ENCODE data around the gene MSH5. TPM values are rescaled to one million over a fixed set of nuclear protein-coding genes. Genes with fewer than 3 reads are reported as not detected.
"Not testable (repeated sequence)": the region's sequence is repeated elsewhere in the genome, so short reads cannot be mapped to it uniquely, and the experiment has no call there.

Gene MSH5
- total RNA-seq, 1 donor from 2014 or later: 7.1 TPM

DNA sequence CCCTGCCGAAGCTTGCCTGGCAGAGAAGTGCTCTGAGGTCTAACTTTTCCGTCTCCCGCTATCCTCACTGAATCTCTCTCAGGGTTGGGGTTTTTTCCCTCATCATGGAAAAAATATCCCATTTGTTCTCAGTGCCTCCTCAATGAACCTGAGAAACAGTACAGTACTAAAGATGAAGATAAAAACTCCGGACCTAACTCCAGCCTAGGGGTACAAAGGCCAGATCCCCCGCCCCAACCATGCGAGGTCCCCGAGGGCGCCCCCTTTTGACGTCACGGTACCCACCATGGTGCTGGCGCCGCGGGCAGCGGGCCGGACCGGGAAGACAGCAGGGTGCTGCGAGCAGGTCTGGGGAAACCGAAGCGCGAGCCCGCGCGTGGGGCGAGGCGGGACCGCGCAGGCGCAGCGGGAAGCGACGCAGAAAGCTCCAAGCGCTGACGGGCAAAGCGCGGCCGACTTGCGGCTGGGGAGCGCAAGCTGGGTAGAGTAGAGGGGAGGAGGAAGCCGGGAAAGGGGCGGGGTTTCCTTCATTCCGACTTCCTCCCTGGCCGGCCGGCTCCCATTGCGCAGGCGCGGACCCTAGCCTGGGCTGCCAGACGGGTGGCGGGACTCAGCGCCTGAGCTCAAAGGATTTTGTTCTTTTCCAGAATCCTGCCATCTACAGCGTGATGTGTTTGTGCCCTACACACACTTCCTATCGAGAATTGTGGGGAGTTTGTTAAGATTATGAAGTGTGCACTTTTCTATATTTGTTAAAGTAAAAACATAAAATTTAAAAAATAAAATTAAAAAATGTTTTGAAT is 66.9 kb downstream of the MSH5 start, which contains the start of gene LSM2:
Gene LSM2, minus strand, starts transcription at position 497 of the 803 bp plus-strand sequence. Its CDS starts 209 bp downstream, at position 288.
- peak; percentile 97 for DNase-seq

DNA sequence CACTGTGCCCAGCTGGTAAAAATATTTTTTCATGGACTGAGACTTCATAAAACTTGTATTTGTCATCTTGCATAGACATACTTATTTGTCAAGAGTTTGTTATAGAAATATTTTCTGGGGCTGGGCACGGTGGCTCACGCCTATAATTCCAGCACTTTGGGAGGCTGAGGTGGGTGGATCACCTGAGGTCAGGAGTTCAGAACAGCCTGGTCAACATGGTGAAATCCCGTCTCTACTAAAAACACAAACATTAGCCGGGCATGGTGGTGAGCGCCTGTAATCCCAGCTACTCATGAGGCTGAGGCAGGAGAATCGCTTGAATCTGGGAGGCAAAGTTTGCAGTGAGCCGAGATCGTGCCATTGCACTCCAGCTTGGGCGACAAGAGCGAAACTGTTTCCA is 68.8 kb downstream of the MSH5 start:
- not testable (repeated sequence) for DNase-seq

DNA sequence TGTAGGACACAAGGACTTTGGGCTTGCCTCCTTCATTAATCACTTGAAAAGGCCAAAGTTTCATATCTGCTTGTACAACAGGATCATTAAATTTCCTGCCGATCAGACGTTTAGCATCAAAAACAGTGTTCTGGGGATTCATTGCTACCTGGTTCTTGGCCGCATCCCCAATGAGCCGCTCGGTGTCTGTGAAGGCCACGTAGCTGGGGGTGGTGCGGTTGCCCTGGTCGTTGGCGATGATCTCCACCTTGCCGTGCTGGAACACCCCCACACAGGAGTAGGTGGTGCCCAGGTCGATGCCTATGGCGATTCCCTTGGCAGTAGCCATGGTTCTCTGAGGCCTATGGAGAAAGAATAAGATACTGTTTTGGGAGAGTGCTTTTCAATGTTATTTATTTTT is 71.8 kb downstream of the MSH5 start:
- no peak for DNase-seq

Other genes starting within 250 kb of the MSH5 start
- 14.5 and 29.3 TPM in 2 replicates for gene MICB, start 241.9 kb upstream of the MSH5 start, total RNA-seq
- gene MCCD1, start 211.0 kb upstream of the MSH5 start, total RNA-seq: not detected in 2 replicates
- gene DDX39B, start 198.0 kb upstream of the MSH5 start, total RNA-seq: 308 and 381 TPM in 2 replicates
- 0.19 and 0.51 TPM in 2 replicates for gene ATP6V1G2, start 193.4 kb upstream of the MSH5 start, total RNA-seq
- gene NFKBIL1, start 192.4 kb upstream of the MSH5 start, total RNA-seq: 21.0 and 30.8 TPM in 2 replicates
- not detected in 2 replicates for gene LTA, start 167.7 kb upstream of the MSH5 start, total RNA-seq
- gene TNF, start 164.4 kb upstream of the MSH5 start, total RNA-seq: 0.17 TPM in 1 of 2 replicates, not detected in the other
- 3.4 and 30.5 TPM in 2 replicates for gene LTB, start 157.6 kb upstream of the MSH5 start, total RNA-seq
- 0.37 TPM in 1 of 2 replicates, not detected in the other for gene LST1, start 153.7 kb upstream of the MSH5 start, total RNA-seq
- not detected in 2 replicates for gene NCR3, start 147.0 kb upstream of the MSH5 start, total RNA-seq
- not detected in 2 replicates for gene AIF1, start 124.8 kb upstream of the MSH5 start, total RNA-seq
- gene PRRC2A, start 119.3 kb upstream of the MSH5 start, total RNA-seq: 32.2 and 70.8 TPM in 2 replicates
- 133 and 309 TPM in 2 replicates for gene BAG6, start 87.3 kb upstream of the MSH5 start, total RNA-seq
- 0.34 and 0.37 TPM in 2 replicates for gene APOM, start 84.1 kb upstream of the MSH5 start, total RNA-seq
- 20.6 and 28.6 TPM in 2 replicates for gene C6orf47, start 79.2 kb upstream of the MSH5 start, total RNA-seq
- 11.9 and 12.9 TPM in 2 replicates for gene GPANK1, start 75.0 kb upstream of the MSH5 start, total RNA-seq
- 111 and 116 TPM in 2 replicates for gene CSNK2B, start 73.9 kb upstream of the MSH5 start, total RNA-seq
- gene LY6G5B, start 70.0 kb upstream of the MSH5 start, total RNA-seq: 1.8 and 3.2 TPM in 2 replicates
- 3.6 and 4.5 TPM in 2 replicates for gene LY6G5C, start 58.9 kb upstream of the MSH5 start, total RNA-seq
- 60.7 and 66.9 TPM in 2 replicates for gene ABHD16A, start 36.7 kb upstream of the MSH5 start, total RNA-seq
- gene LY6G6F, start 33.1 kb upstream of the MSH5 start, total RNA-seq: not detected in 2 replicates
- gene LY6G6D, start 24.7 kb upstream of the MSH5 start, total RNA-seq: not detected in 2 replicates
- gene LY6G6C, start 18.3 kb upstream of the MSH5 start, total RNA-seq: not detected in 2 replicates
- gene MPIG6B, start 16.6 kb upstream of the MSH5 start, total RNA-seq: not detected in 2 replicates
- gene DDAH2, start 10.7 kb upstream of the MSH5 start, total RNA-seq: 126 and 150 TPM in 2 replicates
- 543 and 615 TPM in 2 replicates for gene CLIC1, start 3.5 kb upstream of the MSH5 start, total RNA-seq
- gene SAPCD1, start 22.7 kb downstream of the MSH5 start, total RNA-seq: 1.4 and 2.4 TPM in 2 replicates
- gene VWA7, start 37.3 kb downstream of the MSH5 start, total RNA-seq: 0.05 and 0.34 TPM in 2 replicates
- 39.7 and 116 TPM in 2 replicates for gene VARS1, start 55.7 kb downstream of the MSH5 start, total RNA-seq
- gene LSM2, start 67.0 kb downstream of the MSH5 start, total RNA-seq: 32.0 and 36.9 TPM in 2 replicates
- gene HSPA1L, start 75.3 kb downstream of the MSH5 start, total RNA-seq: 0.51 and 0.85 TPM in 2 replicates
- gene HSPA1A, start 75.5 kb downstream of the MSH5 start, total RNA-seq: 139 and 155 TPM in 2 replicates
- gene HSPA1B, start 87.7 kb downstream of the MSH5 start, total RNA-seq: 68.8 and 71.5 TPM in 2 replicates
- gene NEU1, start 122.8 kb downstream of the MSH5 start, total RNA-seq: 66.8 and 78.1 TPM in 2 replicates
- gene SLC44A4, start 139.0 kb downstream of the MSH5 start, total RNA-seq: 0.05 and 0.17 TPM in 2 replicates
- gene EHMT2, start 157.7 kb downstream of the MSH5 start, total RNA-seq: 45.9 and 58.9 TPM in 2 replicates
- gene ZBTB12, start 162.1 kb downstream of the MSH5 start, total RNA-seq: 3.6 and 4.9 TPM in 2 replicates
- gene C2, start 187.7 kb downstream of the MSH5 start, total RNA-seq: not detected in 2 replicates
- gene CFB, start 206.1 kb downstream of the MSH5 start, total RNA-seq: 1.6 and 2.0 TPM in 2 replicates
- gene NELFE, start 219.0 kb downstream of the MSH5 start, total RNA-seq: 111 and 114 TPM in 2 replicates
- gene SKIC2, start 219.2 kb downstream of the MSH5 start, total RNA-seq: 37.3 and 48.2 TPM in 2 replicates
- gene DXO, start 232.1 kb downstream of the MSH5 start, total RNA-seq: 12.8 and 14.6 TPM in 2 replicates
- 1.5 and 2.2 TPM in 2 replicates for gene C4A, start 242.1 kb downstream of the MSH5 start, total RNA-seq

All from dermis blood vessel endothelial cell (primary cell).